ENCODE data around the gene INPP4B. TPM values are rescaled to one million over a fixed set of nuclear protein-coding genes. Genes with fewer than 3 reads are reported as not detected.
"Not testable (repeated sequence)": the region's sequence is repeated elsewhere in the genome, so short reads cannot be mapped to it uniquely, and the experiment has no call there.

Gene INPP4B
- total RNA-seq, 2 experiments from 2014 or later, result 23.5 to 29.7 TPM

DNA sequence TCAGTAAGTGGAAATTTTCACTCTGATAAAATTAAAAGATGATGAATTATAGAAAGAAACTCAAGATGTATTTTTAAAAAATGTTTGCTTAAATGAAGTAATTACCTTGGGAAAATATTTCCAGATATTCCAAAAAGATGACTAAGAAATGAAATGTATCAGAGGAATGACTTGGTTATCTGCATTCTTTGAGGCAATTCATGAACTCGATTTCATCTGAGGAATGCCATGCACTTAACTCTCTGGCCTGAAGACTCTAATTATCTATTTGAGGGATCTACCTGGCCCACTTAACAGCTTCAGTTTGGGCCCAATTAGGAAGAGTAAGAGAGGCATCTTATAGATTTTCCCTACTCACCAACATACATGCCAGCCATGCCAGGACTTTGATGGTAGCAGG is 182.3 kb downstream of the INPP4B start:
- Mint-ChIP-seq H3K27me3 (no peaks in the 10 kb centered on the region), H3K27ac (no peak overlapping the region), H3K4me3 (no peak overlapping the region), H3K4me1 (no peaks in the 10 kb centered on the region), H3K9me3 (ENCODE audit: low read depth) (peaks cover 13% of the 10 kb centered on the region), H3K36me3 (peaks cover 5% of the 10 kb centered on the region)
- CTCF ChIA-PET, result no interaction called here
- ATAC-seq, result no peak
- DNase-seq, result no peak

DNA sequence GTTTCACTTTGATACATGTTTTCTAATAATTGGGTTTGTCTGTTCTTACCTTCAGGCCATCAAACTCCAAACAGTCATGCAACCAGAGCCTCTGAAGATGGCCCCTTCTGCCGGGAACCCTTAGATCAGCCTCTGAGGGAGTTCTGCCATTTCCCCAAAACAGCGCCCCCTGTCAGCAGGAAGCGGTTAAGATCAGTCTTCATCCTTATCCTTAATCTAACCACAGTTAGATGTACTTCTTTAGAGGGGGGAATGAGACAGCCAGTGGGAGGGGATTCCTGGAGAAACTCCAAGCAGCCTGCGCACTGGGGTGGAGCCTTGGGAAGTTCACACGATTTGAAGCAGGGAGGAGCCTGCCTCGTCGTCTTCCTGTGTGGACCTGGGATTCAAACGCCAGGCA is 185.4 kb downstream of the INPP4B start:
- Mint-ChIP-seq H3K36me3 (peaks cover 5% of the 10 kb centered on the region), H3K4me1 (no peaks in the 10 kb centered on the region), H3K27ac (no peak overlapping the region), H3K9me3 (ENCODE audit: low read depth) (peaks cover 18% of the 10 kb centered on the region), H3K4me3 (no peak overlapping the region), H3K27me3 (no peaks in the 10 kb centered on the region)
- no peak for DNase-seq
- no peak for ATAC-seq
- CTCF ChIA-PET, result no interaction called here

DNA sequence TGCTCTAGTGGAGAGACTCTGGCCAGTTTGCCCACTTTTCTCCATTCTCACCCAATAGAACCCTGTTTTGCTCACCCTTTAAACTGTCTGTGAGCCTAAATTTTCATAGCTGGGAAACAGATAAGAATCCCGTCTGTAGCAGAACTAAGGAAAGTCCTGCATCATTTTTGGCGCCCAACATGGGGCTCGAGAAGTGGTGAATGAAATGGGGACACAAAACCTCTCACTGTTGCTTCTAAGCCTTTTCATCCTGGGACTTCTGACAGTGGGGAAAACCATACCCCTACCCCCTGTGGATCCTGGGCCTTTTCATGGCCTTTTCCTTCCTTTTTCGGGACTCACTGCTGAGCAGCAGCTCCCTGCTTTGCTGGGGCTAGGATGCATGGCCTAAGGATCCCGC is 189.9 kb downstream of the INPP4B start:
- H3K27ac Mint-ChIP-seq, result no peak overlapping the region
- no peak for ATAC-seq
- H3K9me3 Mint-ChIP-seq (ENCODE audit: low read depth), result peaks cover 30% of the 10 kb centered on the region
- peaks cover 7% of the 10 kb centered on the region for H3K36me3 Mint-ChIP-seq
- DNase-seq, result no peak
- H3K4me3 Mint-ChIP-seq, result no peak overlapping the region
- H3K4me1 Mint-ChIP-seq, result no peaks in the 10 kb centered on the region
- CTCF ChIA-PET, result no interaction called here
- H3K27me3 Mint-ChIP-seq, result no peaks in the 10 kb centered on the region

DNA sequence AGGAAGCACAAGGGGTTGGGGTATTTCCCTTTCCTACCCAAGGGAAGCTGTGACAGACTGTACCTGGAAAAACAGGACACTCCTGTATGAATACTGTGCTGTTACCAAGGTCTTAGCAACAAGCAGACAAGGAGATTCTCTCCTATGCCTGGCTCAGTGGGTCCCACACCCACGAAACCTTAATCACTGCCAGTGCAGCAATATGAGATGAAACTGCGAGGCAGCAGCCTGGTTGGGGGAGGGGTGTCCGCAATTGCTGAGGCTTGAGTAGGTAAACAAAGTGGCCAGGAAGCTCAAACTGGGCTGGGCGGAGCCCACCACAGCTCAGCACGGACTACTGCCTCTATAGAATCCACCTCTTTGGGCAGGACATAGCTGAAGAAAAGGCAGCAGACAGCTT is 197.7 kb downstream of the INPP4B start:
- no peak overlapping the region for H3K4me3 Mint-ChIP-seq
- H3K9me3 Mint-ChIP-seq (ENCODE audit: low read depth), result peaks cover 7% of the 10 kb centered on the region

DNA sequence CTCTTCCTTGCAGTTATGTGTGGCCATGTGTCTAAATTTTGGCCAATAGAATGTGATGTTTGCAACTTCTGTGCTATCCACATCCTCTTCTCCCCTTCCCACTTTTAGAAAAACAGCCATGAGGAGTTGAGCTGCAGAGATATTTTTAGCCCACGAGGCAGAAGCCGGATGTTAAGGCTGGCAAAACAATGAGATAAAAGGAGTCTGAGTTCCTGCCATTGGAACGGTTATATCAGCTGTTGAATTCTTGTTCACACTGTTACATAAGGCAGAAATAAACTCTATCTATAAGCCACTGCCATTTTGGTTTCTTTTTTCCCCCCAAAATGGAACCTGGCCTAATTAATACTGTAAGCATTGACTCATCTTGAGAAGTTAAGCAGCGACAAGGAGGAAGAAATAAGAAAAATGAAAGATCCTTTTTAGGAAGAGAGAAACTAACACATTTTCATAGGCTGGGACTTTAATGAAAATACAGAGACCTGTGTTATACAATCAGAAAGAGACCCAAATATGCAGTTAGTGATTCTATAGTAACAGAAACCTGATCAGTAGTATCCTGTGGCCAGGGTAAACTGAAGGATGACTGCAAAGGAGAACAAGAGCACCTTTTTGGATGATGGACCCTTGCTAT is 200.5 kb downstream of the INPP4B start:
- Mint-ChIP-seq H3K4me3 (peak overlapping the region; percentile 27), H3K27ac (peak overlapping the region; percentile 55), H3K9me3 (ENCODE audit: low read depth) (peaks cover 6% of the 10 kb centered on the region), H3K4me1 (peaks cover 8% of the 10 kb centered on the region), H3K27me3 (no peaks in the 10 kb centered on the region), H3K36me3 (peaks cover 8% of the 10 kb centered on the region)
- DNase-seq (no peak), ATAC-seq (peak; percentile 36)
- CTCF ChIA-PET, result no interaction called here

More for the DNA sequence above, 197.7 kb downstream of the INPP4B start:
- no peaks in the 10 kb centered on the region for H3K27me3 Mint-ChIP-seq
- no peak overlapping the region for H3K27ac Mint-ChIP-seq
- H3K4me1 Mint-ChIP-seq, result peaks cover 8% of the 10 kb centered on the region
- no peak for ATAC-seq
- CTCF ChIA-PET, result no interaction called here
- peaks cover 11% of the 10 kb centered on the region for H3K36me3 Mint-ChIP-seq
- no peak for DNase-seq

DNA sequence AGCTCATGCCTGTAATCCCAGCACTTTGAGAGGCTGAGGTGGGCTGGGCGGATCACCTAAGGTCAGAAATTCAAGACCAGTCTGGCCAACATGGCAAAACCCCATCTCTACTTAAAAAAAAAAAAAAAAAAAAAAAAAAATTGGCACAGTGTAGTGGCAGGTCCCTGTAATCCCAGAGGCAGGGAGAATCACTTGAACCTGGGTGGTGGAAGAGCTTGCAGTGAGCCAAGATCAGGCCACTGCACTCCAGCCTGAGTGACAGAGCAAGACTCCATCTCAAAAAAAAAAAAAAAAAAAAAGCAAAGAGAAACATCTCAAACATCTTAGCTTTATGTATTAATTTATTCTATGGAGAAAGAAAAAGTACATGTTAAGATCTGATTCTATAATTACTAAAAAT is 201.5 kb downstream of the INPP4B start:
- ATAC-seq; H3K9me3 Mint-ChIP-seq (ENCODE audit: low read depth); H3K4me1 Mint-ChIP-seq; H3K4me3 Mint-ChIP-seq; H3K36me3 Mint-ChIP-seq; H3K27ac Mint-ChIP-seq; DNase-seq; H3K27me3 Mint-ChIP-seq: not testable (repeated sequence)
- CTCF ChIA-PET, result interaction anchor here (0.7 kb wide), 1 partner anchor 99 kb away, joined by 3 read pairs; no protein-coding TSS in a partner anchor

DNA sequence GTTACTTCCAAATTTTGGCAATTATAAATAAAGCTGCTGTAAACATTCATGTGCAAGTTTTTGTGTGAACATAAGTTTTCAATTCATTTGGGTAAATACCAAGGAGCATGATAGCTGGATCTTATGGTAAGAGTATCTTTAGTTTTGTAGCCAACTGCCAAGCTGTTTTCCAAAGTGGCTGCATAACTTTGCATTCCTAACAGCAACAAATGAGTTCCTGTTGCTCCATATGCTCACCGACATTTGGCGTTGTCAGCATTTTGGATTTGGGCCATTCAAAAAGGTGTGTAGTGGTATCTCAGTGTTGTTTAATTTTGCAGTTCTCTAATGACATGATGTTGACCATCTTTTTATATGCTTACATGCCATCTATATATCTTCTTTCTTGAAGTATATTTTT is 208.5 kb downstream of the INPP4B start:
- Mint-ChIP-seq H3K4me3 (no peak overlapping the region), H3K4me1 (no peaks in the 10 kb centered on the region), H3K27ac (no peak overlapping the region), H3K9me3 (ENCODE audit: low read depth) (no peaks in the 10 kb centered on the region), H3K27me3 (no peaks in the 10 kb centered on the region), H3K36me3 (peaks cover 1% of the 10 kb centered on the region)
- DNase-seq (no peak), ATAC-seq (no peak)
- CTCF ChIA-PET, result no interaction called here

DNA sequence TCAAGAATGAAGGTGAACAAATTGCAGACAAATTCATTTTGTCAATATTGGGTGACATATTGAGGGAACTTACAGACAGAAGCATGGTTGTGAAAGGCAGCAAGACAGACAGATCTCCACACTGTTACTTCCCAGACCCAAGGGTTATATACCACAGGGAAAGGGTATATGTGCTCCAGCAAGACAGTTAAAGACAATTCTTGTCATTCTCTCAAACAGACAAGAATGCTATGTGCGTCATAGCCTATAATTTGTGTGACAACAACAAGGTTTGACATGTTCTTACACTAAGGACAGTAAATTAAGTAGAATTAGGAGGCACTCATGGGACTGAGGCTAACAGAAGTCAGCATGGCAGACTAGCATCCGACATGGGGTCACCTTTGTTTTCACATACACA is 214.3 kb downstream of the INPP4B start:
- no peak overlapping the region for H3K4me3 Mint-ChIP-seq
- no peak overlapping the region for H3K27ac Mint-ChIP-seq
- no peaks in the 10 kb centered on the region for H3K4me1 Mint-ChIP-seq
- H3K36me3 Mint-ChIP-seq, result no peaks in the 10 kb centered on the region
- H3K9me3 Mint-ChIP-seq (ENCODE audit: low read depth), result peaks cover 4% of the 10 kb centered on the region
- ATAC-seq (no peak), DNase-seq (no peak)
- CTCF ChIA-PET, result no interaction called here
- no peaks in the 10 kb centered on the region for H3K27me3 Mint-ChIP-seq

DNA sequence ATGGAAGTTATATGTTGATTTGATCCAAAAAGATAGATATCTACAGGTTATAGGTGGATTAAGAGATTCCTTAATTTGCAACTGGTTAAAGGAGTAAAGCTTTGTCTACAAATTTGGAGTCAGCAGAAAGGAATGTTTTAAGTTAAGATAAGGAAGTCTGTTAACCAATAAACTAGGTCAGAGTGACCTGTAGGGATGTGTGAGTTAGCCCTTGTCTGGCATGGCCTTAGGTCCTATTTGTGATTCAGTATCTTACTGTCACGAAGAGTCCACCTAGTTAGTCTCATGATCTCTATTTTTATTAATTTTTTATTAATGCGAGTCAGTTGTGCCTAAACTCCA is 230.8 kb downstream of the INPP4B start:
- Mint-ChIP-seq H3K27ac (no peak overlapping the region), H3K27me3 (no peaks in the 10 kb centered on the region), H3K4me1 (peaks cover 4% of the 10 kb centered on the region), H3K9me3 (ENCODE audit: low read depth) (peaks cover 2% of the 10 kb centered on the region), H3K36me3 (peaks cover 7% of the 10 kb centered on the region), H3K4me3 (no peak overlapping the region)
- no peak for ATAC-seq
- DNase-seq, result no peak
- CTCF ChIA-PET, result interaction anchor here (0.6 kb wide), 1 partner anchor 35 kb away, joined by 3 read pairs; no protein-coding TSS in a partner anchor

DNA sequence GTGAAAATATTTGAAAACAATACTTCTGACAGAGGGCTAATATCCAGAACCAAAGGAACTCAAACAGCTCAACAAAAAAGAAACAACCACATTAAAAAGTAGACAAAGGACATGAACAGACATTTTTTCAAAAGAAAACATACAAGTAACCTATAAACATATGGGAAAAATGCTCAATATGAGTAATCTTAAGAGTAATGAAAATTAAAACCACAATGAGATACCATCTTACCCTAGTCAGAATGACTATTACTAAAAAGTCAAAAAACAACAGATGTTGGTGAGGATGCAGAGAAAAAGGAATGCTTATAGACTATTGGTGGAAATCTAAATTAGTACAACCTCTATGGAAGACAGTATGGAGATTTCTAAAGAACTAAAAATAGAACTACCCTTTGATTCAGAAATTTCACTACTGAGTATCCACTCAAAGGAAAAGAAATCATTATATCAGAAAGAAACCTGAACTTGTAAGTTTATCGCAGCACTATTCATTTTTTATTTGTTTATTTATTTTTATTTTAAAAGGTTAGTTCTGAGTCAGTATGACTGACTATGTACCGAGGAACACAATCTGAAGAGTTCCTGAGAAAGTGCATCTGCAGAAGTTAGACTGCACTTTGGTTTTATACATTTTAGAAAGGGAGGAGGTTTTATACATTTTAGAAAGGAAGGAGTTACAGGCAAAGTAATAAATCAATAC is 231.3 kb downstream of the INPP4B start:
- Mint-ChIP-seq H3K27me3 (no peaks in the 10 kb centered on the region), H3K4me1 (peaks cover 4% of the 10 kb centered on the region), H3K9me3 (ENCODE audit: low read depth) (peaks cover 2% of the 10 kb centered on the region), H3K27ac (no peak overlapping the region), H3K36me3 (peaks cover 7% of the 10 kb centered on the region), H3K4me3 (no peak overlapping the region)
- DNase-seq (no peak), ATAC-seq (no peak)
- CTCF ChIA-PET, result no interaction called here

DNA sequence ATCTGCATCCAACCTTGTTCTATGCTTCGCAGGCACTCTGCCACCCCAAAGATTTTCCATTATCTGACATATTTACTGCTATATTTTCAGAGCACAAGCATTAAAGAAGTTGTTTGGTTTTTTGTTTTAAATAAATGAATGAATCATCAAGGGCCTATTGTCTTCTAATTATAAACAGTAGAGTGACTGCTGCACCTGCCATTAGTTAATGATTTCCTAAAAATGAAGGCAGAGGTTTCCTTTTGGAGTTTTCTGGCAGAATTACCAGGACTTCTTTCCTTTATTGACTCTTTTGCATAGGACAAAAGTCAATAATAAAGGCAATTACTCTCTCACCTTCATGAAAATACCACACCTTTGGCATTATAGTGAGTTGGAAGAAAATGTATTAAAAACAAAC is 238.1 kb downstream of the INPP4B start:
- CTCF ChIA-PET, result no interaction called here
- DNase-seq (no peak), ATAC-seq (no peak)
- no peaks in the 10 kb centered on the region for H3K27me3 Mint-ChIP-seq
- no peak overlapping the region for H3K27ac Mint-ChIP-seq
- no peak overlapping the region for H3K4me3 Mint-ChIP-seq
- H3K9me3 Mint-ChIP-seq (ENCODE audit: low read depth), result peaks cover 8% of the 10 kb centered on the region
- no peaks in the 10 kb centered on the region for H3K4me1 Mint-ChIP-seq
- H3K36me3 Mint-ChIP-seq, result peaks cover 8% of the 10 kb centered on the region

DNA sequence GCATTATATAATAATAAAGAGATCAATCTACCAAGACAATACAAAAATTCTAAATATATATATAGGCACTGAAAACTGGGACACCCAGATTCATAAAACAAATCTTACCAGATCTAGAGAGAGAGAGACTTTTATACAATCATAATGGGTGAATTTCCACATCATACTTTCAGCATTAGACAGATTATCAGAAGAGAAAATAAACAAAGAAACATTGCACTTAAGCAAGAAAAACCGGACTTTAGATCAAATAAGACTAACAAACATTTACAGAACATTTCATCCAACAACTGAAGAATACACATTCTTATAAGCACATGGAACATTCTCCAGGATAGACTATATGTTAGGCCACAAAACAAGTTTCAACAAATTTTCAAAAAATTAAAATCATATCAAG is 245.1 kb downstream of the INPP4B start:
- DNase-seq, result no peak
- ATAC-seq, result no peak
- Mint-ChIP-seq H3K4me1 (no peaks in the 10 kb centered on the region), H3K4me3 (no peak overlapping the region), H3K27ac (no peak overlapping the region), H3K27me3 (no peaks in the 10 kb centered on the region), H3K36me3 (peaks cover 26% of the 10 kb centered on the region), H3K9me3 (ENCODE audit: low read depth) (peaks cover 13% of the 10 kb centered on the region)
- CTCF ChIA-PET, result no interaction called here

DNA sequence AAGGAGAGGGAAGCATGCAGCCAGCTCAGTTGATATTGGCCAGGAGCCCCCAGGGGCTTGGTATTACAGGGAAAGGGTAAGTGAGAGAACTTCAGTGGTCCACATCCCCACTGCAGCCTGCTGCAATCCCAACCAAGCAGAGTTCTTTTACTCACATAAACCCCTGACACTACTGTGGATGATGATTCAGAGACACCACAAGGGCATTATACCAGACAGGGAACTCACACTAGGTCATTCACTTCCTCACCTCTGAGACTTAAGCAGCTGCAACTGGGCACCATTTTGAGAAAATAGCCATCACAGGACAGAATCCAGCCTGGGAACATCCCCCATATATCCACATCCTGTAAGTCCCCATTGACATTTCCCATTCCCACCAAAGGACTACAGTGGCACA is 248.0 kb downstream of the INPP4B start:
- H3K4me3 Mint-ChIP-seq, result no peak overlapping the region
- H3K27ac Mint-ChIP-seq, result no peak overlapping the region
- ATAC-seq, result no peak
- no peaks in the 10 kb centered on the region for H3K4me1 Mint-ChIP-seq
- no peaks in the 10 kb centered on the region for H3K27me3 Mint-ChIP-seq
- CTCF ChIA-PET, result no interaction called here
- no peak for DNase-seq
- H3K9me3 Mint-ChIP-seq (ENCODE audit: low read depth), result peaks cover 5% of the 10 kb centered on the region
- peaks cover 28% of the 10 kb centered on the region for H3K36me3 Mint-ChIP-seq

DNA sequence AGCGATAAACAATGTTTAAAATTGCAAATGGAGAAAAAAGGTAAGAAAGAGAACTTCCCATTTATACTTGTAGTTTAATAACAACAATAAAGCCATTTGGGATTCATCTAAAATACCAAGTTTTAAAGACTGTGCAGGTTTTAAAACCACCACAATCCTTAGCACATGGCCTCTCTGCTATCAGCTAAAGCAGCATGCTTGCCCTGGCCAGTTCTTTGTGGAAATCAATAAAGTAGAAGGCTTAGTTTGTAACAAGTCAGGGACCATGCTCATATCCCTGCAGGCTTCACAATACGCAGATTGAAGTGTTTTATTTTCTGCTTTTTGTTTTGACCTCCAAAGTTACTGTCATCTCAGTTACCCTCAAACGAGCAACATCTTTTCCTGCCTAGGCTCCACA is 249.5 kb downstream of the INPP4B start:
- DNase-seq (no peak), ATAC-seq (no peak)
- H3K27me3 Mint-ChIP-seq, result no peaks in the 10 kb centered on the region
- CTCF ChIA-PET, result no interaction called here
- H3K9me3 Mint-ChIP-seq (ENCODE audit: low read depth), result peaks cover 2% of the 10 kb centered on the region
- H3K36me3 Mint-ChIP-seq, result peaks cover 32% of the 10 kb centered on the region
- H3K4me1 Mint-ChIP-seq, result no peaks in the 10 kb centered on the region
- no peak overlapping the region for H3K27ac Mint-ChIP-seq
- no peak overlapping the region for H3K4me3 Mint-ChIP-seq

Measured in activated CD8-positive, alpha-beta memory T cell treated with anti-CD3 and anti-CD28 coated beads, Interleukin-2, amount 10 ng/mL, durations not matched to agents 7 days and 5 days (primary cell).